HEK293 (cell line): ENCODE data around the gene PRKG1.

Experiments
- CTCF ChIA-PET: fragments of 350-600 bp; formaldehyde crosslinking; extraction: SDS; loops from one replicate; lab custom pipeline; 2021; ENCODE audit warnings: antibody characterized with exemption; lab: Yijun Ruan, JAX
- POLR2A ChIA-PET: fragments of 300-600 bp; formaldehyde crosslinking; extraction: SDS; loops from one replicate; lab custom pipeline; 2020; ENCODE audit warnings: antibody characterized with exemption, inconsistent platforms; lab: Yijun Ruan, JAX
- H3K27ac ChIP-seq: fragments of 200-500 bp; sonication (Bioruptor generic); 2 replicates; pipeline ENCODE4 v1.5.1; 2014; ENCODE audit warnings: low read depth, low read length, control low read depth, inconsistent platforms; ENCODE audit errors: extremely low read depth
- H3K36me3 ChIP-seq, 2 experiments: fragments of 200-500 bp in 1 of 2; sonication (Bioruptor generic) in 1 of 2; 1 replicate in 1 of 2; 2 replicates in 1 of 2; pipeline ENCODE4 v1.5.1; 2014 to 2017; ENCODE audit warnings: inconsistent platforms in 2 of 2, low read length in 2 of 2; ENCODE audit not compliant: control insufficient read depth in 2 of 2, insufficient read depth in 1 of 2
- H3K4me1 ChIP-seq: fragments of 200-500 bp; sonication (Bioruptor generic); 2 replicates; pipeline ENCODE4 v1.5.1; 2014; ENCODE audit warnings: mild to moderate bottlenecking, low read length, inconsistent platforms; ENCODE audit not compliant: control insufficient read depth, insufficient read depth
- H3K4me3 ChIP-seq: 2 replicates; pipeline ENCODE4 v1.5.1; 2011; ENCODE audit warnings: low read depth, mild to moderate bottlenecking, control low read depth, low read length, moderate library complexity
- H3K9me3 ChIP-seq: fragments of 200-500 bp; sonication (Bioruptor generic); 2 replicates; pipeline ENCODE4 v1.5.1; 2014; ENCODE audit warnings: low read depth, low read length, inconsistent platforms; ENCODE audit not compliant: control insufficient read depth, insufficient read depth
- EGR2 ChIP-seq: fragments of 450-650 bp; formaldehyde crosslinking; IDR thresholded peaks from 2 replicates; pipeline ENCODE4 v1.5.1; 2016; ENCODE audit warnings: low read depth, missing biosample characterization, missing genetic modification characterization
- HOXA7 ChIP-seq: sonication (generic); formaldehyde crosslinking; IDR thresholded peaks from 2 replicates; pipeline ENCODE4 v1.8.1; 2022; ENCODE audit warnings: missing genetic modification reagents, borderline replicate concordance
- HOXC10 ChIP-seq: sonication (generic); formaldehyde crosslinking; IDR thresholded peaks from 2 replicates; pipeline ENCODE4 v1.8.1; 2023; ENCODE audit warnings: mild to moderate bottlenecking, missing genetic modification reagents
- KLF16 ChIP-seq: fragments of 450-650 bp; formaldehyde crosslinking; IDR thresholded peaks from 2 replicates; pipeline ENCODE4 v1.5.1; 2017; ENCODE audit warnings: missing biosample characterization, missing genetic modification characterization
- MEIS1 ChIP-seq: sonication (generic); formaldehyde crosslinking; IDR thresholded peaks from 2 replicates; pipeline ENCODE4 v1.8.1; 2022; ENCODE audit warnings: missing genetic modification reagents, mild to moderate bottlenecking, borderline replicate concordance
- SALL2 ChIP-seq: fragments of 450-650 bp; formaldehyde crosslinking; IDR thresholded peaks from 2 replicates; pipeline ENCODE4 v1.5.0; 2017; ENCODE audit warnings: missing biosample characterization, mild to moderate bottlenecking, missing genetic modification characterization, borderline replicate concordance
- SETDB1 ChIP-seq: IDR thresholded peaks from one replicate; pipeline ENCODE4 v1.6.1; 2017; ENCODE audit warnings: mild to moderate bottlenecking, low read length, moderate library complexity, mixed read lengths; ENCODE audit not compliant: insufficient read length
- ZFP41 ChIP-seq: fragments of 450-650 bp; formaldehyde crosslinking; IDR thresholded peaks from 2 replicates; pipeline ENCODE4 v1.5.1; 2016; ENCODE audit warnings: missing biosample characterization, missing genetic modification characterization, borderline replicate concordance
- ZNF175 ChIP-seq: fragments of 450-650 bp; formaldehyde crosslinking; IDR thresholded peaks from 2 replicates; pipeline ENCODE4 v1.5.1; 2016; ENCODE audit warnings: missing biosample characterization, missing genetic modification characterization
- ZNF394 ChIP-seq: fragments of 450-650 bp; formaldehyde crosslinking; IDR thresholded peaks from 2 replicates; pipeline ENCODE4 v1.5.1; 2016; ENCODE audit warnings: missing biosample characterization, missing genetic modification characterization, mild to moderate bottlenecking, moderate library complexity, borderline replicate concordance
- ZNF596 ChIP-seq: fragments of 450-650 bp; IDR thresholded peaks from 2 replicates; pipeline ENCODE4 v1.5.0; 2018; ENCODE audit warnings: missing biosample characterization, mild to moderate bottlenecking, missing genetic modification characterization, moderate library complexity
- ZNF830 ChIP-seq: fragments of 450-650 bp; IDR thresholded peaks from 2 replicates; pipeline ENCODE4 v1.5.0; 2018; ENCODE audit warnings: missing biosample characterization, missing genetic modification characterization, low read depth, mild to moderate bottlenecking, moderate library complexity
- ZNF843 ChIP-seq: fragments of 450-650 bp; formaldehyde crosslinking; IDR thresholded peaks from 2 replicates; pipeline ENCODE4 v1.5.1; 2016; ENCODE audit warnings: missing biosample characterization, missing genetic modification characterization
- TF ChIP-seq, protein P1 (sequence below): fragments of 450-650 bp; formaldehyde crosslinking; IDR thresholded peaks from 2 replicates; pipeline ENCODE4 v1.5.1; 2016; ENCODE audit warnings: missing biosample characterization, missing genetic modification characterization, borderline replicate concordance
- TF ChIP-seq, protein P2 (sequence below): fragments of 450-650 bp; formaldehyde crosslinking; IDR thresholded peaks from 2 replicates; pipeline ENCODE4 v1.5.0; 2017; ENCODE audit warnings: missing biosample characterization, missing genetic modification characterization, borderline replicate concordance
- TF ChIP-seq, protein P3 (sequence below): fragments of 450-650 bp; formaldehyde crosslinking; IDR thresholded peaks from 2 replicates; pipeline ENCODE4 v1.5.1; 2016; ENCODE audit warnings: missing biosample characterization, missing genetic modification characterization
- TF ChIP-seq, protein P4 (sequence below): fragments of 450-650 bp; formaldehyde crosslinking; IDR thresholded peaks from 2 replicates; pipeline ENCODE4 v1.5.1; 2016; ENCODE audit warnings: missing biosample characterization, missing genetic modification characterization, low read depth
- TF ChIP-seq, protein P5 (sequence below): fragments of 450-650 bp; formaldehyde crosslinking; optimal IDR thresholded peaks from 2 replicates; pipeline ENCODE3; 2016; ENCODE audit warnings: missing biosample characterization, mild to moderate bottlenecking, missing genetic modification characterization
- TF ChIP-seq, protein P6 (sequence below): fragments of 450-650 bp; formaldehyde crosslinking; IDR thresholded peaks from 2 replicates; pipeline ENCODE4 v1.5.1; 2016; ENCODE audit warnings: missing biosample characterization, missing genetic modification characterization

The PRKG1 gene

DNA sequence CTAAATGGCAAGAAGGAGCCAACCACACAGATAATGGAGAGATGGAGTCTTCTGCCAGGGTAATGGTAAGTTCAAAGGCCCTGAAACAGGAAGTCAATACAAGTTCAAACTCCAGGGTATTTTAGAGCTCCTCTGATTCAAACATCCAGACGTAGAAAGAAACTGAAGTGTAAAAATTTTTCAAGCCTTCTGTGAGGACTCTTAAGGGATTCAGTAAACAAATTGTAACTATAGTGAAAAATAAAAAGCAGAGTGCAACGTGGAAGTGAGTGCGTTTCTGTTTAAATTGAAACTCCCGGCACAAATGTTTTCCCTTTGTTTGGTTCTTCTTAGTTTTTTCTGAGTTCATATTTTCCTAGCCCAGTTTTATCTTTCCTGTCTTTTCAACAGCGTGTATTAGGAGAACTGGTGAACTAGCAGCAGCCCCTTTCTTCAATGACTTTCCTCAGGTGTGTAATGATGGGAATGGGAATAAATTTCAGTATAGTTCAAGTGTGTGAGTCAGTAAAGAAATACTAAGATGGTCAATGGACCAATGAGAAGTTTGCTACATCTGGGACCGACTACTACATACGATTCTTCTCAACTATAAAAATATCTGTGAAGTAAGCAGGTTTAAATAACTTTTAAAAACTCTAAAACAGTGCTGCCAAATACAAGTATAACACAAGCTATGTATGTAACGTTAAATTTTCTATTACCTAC is 326.3 kb downstream of the PRKG1 start:
- no peak for TF ChIP-seq HOXC10 (CRISPR knock-in tag)
- TF ChIP-seq, protein P1, sequence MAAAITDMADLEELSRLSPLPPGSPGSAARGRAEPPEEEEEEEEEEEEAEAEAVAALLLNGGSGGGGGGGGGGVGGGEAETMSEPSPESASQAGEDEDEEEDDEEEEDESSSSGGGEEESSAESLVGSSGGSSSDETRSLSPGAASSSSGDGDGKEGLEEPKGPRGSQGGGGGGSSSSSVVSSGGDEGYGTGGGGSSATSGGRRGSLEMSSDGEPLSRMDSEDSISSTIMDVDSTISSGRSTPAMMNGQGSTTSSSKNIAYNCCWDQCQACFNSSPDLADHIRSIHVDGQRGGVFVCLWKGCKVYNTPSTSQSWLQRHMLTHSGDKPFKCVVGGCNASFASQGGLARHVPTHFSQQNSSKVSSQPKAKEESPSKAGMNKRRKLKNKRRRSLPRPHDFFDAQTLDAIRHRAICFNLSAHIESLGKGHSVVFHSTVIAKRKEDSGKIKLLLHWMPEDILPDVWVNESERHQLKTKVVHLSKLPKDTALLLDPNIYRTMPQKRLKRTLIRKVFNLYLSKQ (tag by site-specific recombination), result no peak
- TF ChIP-seq SALL2 (tag by site-specific recombination), result no peak
- TF ChIP-seq ZNF175 (tag by site-specific recombination), result no peak
- TF ChIP-seq, protein P2, sequence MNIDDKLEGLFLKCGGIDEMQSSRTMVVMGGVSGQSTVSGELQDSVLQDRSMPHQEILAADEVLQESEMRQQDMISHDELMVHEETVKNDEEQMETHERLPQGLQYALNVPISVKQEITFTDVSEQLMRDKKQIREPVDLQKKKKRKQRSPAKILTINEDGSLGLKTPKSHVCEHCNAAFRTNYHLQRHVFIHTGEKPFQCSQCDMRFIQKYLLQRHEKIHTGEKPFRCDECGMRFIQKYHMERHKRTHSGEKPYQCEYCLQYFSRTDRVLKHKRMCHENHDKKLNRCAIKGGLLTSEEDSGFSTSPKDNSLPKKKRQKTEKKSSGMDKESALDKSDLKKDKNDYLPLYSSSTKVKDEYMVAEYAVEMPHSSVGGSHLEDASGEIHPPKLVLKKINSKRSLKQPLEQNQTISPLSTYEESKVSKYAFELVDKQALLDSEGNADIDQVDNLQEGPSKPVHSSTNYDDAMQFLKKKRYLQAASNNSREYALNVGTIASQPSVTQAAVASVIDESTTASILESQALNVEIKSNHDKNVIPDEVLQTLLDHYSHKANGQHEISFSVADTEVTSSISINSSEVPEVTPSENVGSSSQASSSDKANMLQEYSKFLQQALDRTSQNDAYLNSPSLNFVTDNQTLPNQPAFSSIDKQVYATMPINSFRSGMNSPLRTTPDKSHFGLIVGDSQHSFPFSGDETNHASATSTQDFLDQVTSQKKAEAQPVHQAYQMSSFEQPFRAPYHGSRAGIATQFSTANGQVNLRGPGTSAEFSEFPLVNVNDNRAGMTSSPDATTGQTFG (tag by site-specific recombination), result no peak
- TF ChIP-seq ZNF596 (tag by site-specific recombination), result no peak
- TF ChIP-seq, protein P3, sequence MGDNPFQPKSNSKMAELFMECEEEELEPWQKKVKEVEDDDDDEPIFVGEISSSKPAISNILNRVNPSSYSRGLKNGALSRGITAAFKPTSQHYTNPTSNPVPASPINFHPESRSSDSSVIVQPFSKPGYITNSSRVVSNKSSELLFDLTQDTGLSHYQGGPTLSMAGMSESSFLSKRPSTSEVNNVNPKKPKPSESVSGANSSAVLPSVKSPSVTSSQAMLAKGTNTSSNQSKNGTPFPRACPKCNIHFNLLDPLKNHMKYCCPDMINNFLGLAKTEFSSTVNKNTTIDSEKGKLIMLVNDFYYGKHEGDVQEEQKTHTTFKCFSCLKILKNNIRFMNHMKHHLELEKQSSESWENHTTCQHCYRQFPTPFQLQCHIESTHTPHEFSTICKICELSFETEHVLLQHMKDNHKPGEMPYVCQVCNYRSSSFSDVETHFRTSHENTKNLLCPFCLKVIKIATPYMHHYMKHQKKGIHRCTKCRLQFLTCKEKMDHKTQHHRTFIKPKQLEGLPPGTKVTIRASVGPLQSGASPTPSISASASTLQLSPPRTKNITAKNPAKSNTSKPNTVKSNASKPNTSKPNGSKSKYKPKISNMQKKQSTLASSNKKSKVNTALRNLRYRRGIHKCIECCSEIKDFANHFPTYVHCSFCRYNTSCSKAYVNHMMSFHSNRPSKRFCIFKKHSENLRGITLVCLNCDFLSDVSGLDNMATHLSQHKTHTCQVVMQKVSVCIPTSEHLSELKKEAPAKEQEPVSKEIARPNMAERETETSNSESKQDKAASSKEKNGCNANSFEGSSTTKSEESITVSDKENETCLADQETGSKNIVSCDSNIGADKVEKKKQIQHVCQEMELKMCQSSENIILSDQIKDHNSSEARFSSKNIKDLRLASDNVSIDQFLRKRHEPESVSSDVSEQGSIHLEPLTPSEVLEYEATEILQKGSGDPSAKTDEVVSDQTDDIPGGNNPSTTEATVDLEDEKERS (tag by site-specific recombination), result no peak
- TF ChIP-seq, protein P4, sequence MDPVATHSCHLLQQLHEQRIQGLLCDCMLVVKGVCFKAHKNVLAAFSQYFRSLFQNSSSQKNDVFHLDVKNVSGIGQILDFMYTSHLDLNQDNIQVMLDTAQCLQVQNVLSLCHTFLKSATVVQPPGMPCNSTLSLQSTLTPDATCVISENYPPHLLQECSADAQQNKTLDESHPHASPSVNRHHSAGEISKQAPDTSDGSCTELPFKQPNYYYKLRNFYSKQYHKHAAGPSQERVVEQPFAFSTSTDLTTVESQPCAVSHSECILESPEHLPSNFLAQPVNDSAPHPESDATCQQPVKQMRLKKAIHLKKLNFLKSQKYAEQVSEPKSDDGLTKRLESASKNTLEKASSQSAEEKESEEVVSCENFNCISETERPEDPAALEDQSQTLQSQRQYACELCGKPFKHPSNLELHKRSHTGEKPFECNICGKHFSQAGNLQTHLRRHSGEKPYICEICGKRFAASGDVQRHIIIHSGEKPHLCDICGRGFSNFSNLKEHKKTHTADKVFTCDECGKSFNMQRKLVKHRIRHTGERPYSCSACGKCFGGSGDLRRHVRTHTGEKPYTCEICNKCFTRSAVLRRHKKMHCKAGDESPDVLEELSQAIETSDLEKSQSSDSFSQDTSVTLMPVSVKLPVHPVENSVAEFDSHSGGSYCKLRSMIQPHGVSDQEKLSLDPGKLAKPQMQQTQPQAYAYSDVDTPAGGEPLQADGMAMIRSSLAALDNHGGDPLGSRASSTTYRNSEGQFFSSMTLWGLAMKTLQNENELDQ (tag by site-specific recombination), result no peak
- no peak for TF ChIP-seq ZNF843 (tag by site-specific recombination)
- TF ChIP-seq SETDB1, result no peak
- TF ChIP-seq ZFP41 (tag by site-specific recombination), result no peak
- no peak for TF ChIP-seq ZNF830 (tag by site-specific recombination)
- TF ChIP-seq, all 188 proteins: peak for 0
- H3K4me3 ChIP-seq, result no peak overlapping the region
- H3K4me1 ChIP-seq, result no peaks in the 10 kb centered on the region
- ChIA-PET CTCF (interaction anchor here (1.0 to 1.1 kb wide), 2 partner anchors 11 to 22 kb away, joined by 3 read pairs; no protein-coding TSS in a partner anchor), POLR2A (no interaction called here)
- no peaks in the 10 kb centered on the region for H3K36me3 ChIP-seq
- H3K9me3 ChIP-seq, result no peaks in the 10 kb centered on the region
- no peak overlapping the region for H3K27ac ChIP-seq

DNA sequence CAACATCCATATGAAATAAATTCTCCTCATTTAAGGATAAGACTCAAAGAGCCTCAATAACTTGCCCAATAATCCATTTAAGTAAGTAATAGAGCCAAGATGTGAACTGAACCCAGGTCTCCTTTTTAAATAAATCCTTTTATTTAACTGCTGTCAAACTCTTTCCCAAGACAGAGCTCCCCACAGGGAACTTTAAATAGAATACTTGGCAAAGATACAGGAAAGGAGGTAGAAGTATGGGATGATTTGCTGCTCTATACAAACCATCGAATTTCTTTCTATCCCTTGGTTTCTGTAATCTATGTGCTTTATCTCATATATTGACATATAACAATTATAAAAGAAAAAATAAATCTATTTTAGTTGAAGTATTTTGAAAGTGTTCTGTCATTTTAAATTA is 329.2 kb downstream of the PRKG1 start:
- H3K9me3 ChIP-seq, result no peaks in the 10 kb centered on the region
- no peak for TF ChIP-seq EGR2
- TF ChIP-seq, protein P5, sequence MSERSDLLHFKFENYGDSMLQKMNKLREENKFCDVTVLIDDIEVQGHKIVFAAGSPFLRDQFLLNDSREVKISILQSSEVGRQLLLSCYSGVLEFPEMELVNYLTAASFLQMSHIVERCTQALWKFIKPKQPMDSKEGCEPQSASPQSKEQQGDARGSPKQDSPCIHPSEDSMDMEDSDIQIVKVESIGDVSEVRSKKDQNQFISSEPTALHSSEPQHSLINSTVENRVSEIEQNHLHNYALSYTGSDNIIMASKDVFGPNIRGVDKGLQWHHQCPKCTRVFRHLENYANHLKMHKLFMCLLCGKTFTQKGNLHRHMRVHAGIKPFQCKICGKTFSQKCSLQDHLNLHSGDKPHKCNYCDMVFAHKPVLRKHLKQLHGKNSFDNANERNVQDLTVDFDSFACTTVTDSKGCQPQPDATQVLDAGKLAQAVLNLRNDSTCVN (tag by site-specific recombination), result no peak
- TF ChIP-seq, protein P6, sequence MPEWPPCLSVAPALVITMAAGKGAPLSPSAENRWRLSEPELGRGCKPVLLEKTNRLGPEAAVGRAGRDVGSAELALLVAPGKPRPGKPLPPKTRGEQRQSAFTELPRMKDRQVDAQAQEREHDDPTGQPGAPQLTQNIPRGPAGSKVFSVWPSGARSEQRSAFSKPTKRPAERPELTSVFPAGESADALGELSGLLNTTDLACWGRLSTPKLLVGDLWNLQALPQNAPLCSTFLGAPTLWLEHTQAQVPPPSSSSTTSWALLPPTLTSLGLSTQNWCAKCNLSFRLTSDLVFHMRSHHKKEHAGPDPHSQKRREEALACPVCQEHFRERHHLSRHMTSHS (tag by site-specific recombination), result no peak
- TF ChIP-seq ZNF394 (tag by site-specific recombination), result no peak
- TF ChIP-seq MEIS1 (CRISPR knock-in tag), result no peak
- TF ChIP-seq HOXA7 (CRISPR knock-in tag), result no peak
- TF ChIP-seq KLF16 (tag by site-specific recombination), result no peak
- TF ChIP-seq, all 188 proteins: peak for 0
- no peak overlapping the region for H3K4me3 ChIP-seq
- H3K27ac ChIP-seq, result no peak overlapping the region
- no peaks in the 10 kb centered on the region for H3K4me1 ChIP-seq
- ChIA-PET POLR2A (no interaction called here), CTCF (interaction anchor here (0.6 to 1.1 kb wide), 3 partner anchors 9 to 20 kb away, joined by 3 read pairs; no protein-coding TSS in a partner anchor)
- H3K36me3 ChIP-seq, result no peaks in the 10 kb centered on the region
